Vagina (tissue), 2 donors: Measurements from ENCODE around the gene BRD3.

Source experiments
- CTCF ChIP-seq, 3 experiments: fragments of 450-650 bp in 2 of 3; fragments of 200-600 bp in 1 of 3; sonication (generic) in 1 of 3; IDR thresholded peaks; one replicate each; pipeline ENCODE4 v1.5.1; 2017 to 2019; ENCODE audit warnings: antibody characterized with exemption in 3 of 3, mild to moderate bottlenecking in 2 of 3, moderate library complexity in 2 of 3
- POLR2A ChIP-seq, 2 donors: fragments of 450-650 bp; IDR thresholded peaks; one replicate each; pipeline ENCODE4 v1.6.1; 2017; ENCODE audit warnings: antibody characterized with exemption in 2 of 2, mild to moderate bottlenecking in 2 of 2, moderate library complexity in 2 of 2
- POLR2AphosphoS5 ChIP-seq, 2 donors: sonication (generic); formaldehyde crosslinking; IDR thresholded peaks; one replicate each; pipeline ENCODE4 v1.9.0; 2017; ENCODE audit warnings: antibody characterized with exemption in 2 of 2, mild to moderate bottlenecking in 2 of 2, low read depth in 1 of 2; ENCODE audit not compliant: insufficient read depth in 1 of 2

DNA sequence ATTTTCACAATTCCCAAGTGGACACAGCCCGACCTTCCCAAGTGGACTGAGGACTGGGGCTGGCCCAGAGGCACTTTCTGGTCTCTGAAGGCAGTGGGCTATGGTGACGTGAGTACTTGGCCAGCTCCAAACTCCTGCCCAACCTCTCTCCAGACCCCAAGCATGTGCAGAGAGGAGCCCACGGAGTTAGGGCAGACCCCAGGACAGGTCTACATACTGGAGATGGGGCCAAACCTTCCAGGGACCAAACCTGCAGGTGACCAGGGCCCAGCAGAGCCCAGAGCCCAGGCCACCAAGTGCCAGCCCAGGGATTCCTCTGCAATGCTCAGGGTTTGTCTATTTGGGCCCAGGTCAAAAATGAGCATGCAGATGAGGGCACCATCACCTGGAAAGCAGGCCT is 15.3 kb downstream of the BRD3 start:
- TF ChIP-seq POLR2A (IDR thresholded peaks at IDR 0.05) (no peak), CTCF (IDR thresholded peaks at IDR 0.05) (no peak), POLR2AphosphoS5 (IDR thresholded peaks at IDR 0.05; ENCODE audit: insufficient read depth in 1 of 2, low read depth in 1 of 2) (no peak)
